Measurements from ENCODE around the gene PODN. TPM values are rescaled to one million over a fixed set of nuclear protein-coding genes. Genes with fewer than 3 reads are reported as not detected.

Gene PODN
- total RNA-seq, 6 experiments from 2014 or later, result 9.4 to 12.9 (median 10.8) TPM

DNA sequence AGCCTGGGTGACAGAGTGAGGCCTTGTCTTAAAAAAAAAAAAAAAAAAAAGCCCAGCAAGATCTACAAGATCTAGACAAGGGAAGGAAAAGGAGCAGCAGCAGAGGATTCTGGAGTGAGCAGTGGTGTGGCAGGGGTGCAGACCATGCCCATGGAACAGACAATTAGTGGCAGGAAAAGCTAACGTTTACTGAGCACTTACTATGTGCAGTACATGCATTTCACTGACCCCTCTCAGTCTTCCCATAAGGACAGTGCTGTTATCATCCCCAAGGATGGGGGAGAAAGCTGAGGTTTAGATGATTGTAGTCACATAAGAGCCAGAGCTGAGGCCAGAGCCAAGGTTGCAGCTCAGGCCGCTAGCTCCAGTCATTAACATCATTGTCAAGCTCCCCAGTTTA lies 5.9 kb downstream of the PODN start:
- H3K27me3 Mint-ChIP-seq (ENCODE audit: insufficient read depth), result peaks cover 10% of the 10 kb centered on the region; the same call in 1 of the 2 replicates
- TF ChIP-seq CTCF (IDR thresholded peaks at IDR 0.05), result no peak
- H3K27ac Mint-ChIP-seq, result no peak overlapping the region
- H3K4me1 Mint-ChIP-seq (ENCODE audit: low read depth), result peaks cover 6% of the 10 kb centered on the region; the same call in 1 of the 2 replicates
- no peak overlapping the region for H3K4me3 Mint-ChIP-seq
- no peaks in the 10 kb centered on the region for H3K36me3 Mint-ChIP-seq (ENCODE audit: low read depth)
- DNase-seq, result no peak
- H3K9me3 Mint-ChIP-seq, result no peaks in the 10 kb centered on the region

GRCh38 chr1:53068314-53069099 lies 6.5 kb downstream of the PODN start:
- H3K27me3 Mint-ChIP-seq (ENCODE audit: insufficient read depth), result peaks cover 10% of the 10 kb centered on the region; the same call in 1 of the 2 replicates
- TF ChIP-seq CTCF (IDR thresholded peaks at IDR 0.05), result no peak
- no peaks in the 10 kb centered on the region for H3K36me3 Mint-ChIP-seq (ENCODE audit: low read depth)
- peaks cover 6% of the 10 kb centered on the region; the same call in 1 of the 2 replicates for H3K4me1 Mint-ChIP-seq (ENCODE audit: low read depth)
- DNase-seq, result no peak
- H3K9me3 Mint-ChIP-seq, result no peaks in the 10 kb centered on the region
- no peak overlapping the region for H3K4me3 Mint-ChIP-seq
- H3K27ac Mint-ChIP-seq, result no peak overlapping the region

GRCh38 chr1:53069265-53069662 lies 7.3 kb downstream of the PODN start:
- Mint-ChIP-seq H3K27me3 (ENCODE audit: insufficient read depth) (peaks cover 6% of the 10 kb centered on the region; the same call in 1 of the 2 replicates), H3K27ac (no peak overlapping the region), H3K4me1 (ENCODE audit: low read depth) (peaks cover 6% of the 10 kb centered on the region; the same call in 1 of the 2 replicates), H3K4me3 (no peak overlapping the region), H3K36me3 (ENCODE audit: low read depth) (no peaks in the 10 kb centered on the region), H3K9me3 (no peaks in the 10 kb centered on the region)
- no peak for DNase-seq
- no peak for TF ChIP-seq CTCF (IDR thresholded peaks at IDR 0.05)

DNA sequence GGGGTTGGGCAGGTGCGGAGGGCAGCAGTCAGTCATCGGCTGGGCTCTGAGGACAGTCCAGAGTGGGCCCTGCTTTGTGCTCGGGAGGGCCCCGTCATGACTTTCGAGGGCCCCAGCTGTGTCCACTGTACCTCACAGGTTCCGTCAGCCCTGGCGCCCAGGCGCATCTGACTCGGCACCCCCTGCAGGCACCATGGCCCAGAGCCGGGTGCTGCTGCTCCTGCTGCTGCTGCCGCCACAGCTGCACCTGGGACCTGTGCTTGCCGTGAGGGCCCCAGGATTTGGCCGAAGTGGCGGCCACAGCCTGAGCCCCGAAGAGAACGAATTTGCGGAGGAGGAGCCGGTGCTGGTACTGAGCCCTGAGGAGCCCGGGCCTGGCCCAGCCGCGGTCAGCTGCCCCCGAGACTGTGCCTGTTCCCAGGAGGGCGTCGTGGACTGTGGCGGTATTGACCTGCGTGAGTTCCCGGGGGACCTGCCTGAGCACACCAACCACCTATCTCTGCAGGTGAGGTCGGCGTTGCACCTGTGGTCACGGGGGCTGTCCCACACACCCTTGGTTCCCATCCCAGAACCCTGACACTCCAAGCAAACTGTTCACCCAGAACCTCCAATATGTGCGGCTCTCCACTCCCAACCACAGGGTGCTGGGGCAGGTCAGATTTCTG lies 7.8 kb downstream of the PODN start:
- DNase-seq, result no peak
- Mint-ChIP-seq H3K4me1 (ENCODE audit: low read depth) (peaks cover 6% of the 10 kb centered on the region; the same call in 1 of the 2 replicates), H3K9me3 (no peaks in the 10 kb centered on the region), H3K4me3 (no peak overlapping the region), H3K27me3 (ENCODE audit: insufficient read depth) (peaks cover 6% of the 10 kb centered on the region; the same call in 1 of the 2 replicates), H3K36me3 (ENCODE audit: low read depth) (no peaks in the 10 kb centered on the region), H3K27ac (no peak overlapping the region)
- no peak for TF ChIP-seq CTCF (IDR thresholded peaks at IDR 0.05)

DNA sequence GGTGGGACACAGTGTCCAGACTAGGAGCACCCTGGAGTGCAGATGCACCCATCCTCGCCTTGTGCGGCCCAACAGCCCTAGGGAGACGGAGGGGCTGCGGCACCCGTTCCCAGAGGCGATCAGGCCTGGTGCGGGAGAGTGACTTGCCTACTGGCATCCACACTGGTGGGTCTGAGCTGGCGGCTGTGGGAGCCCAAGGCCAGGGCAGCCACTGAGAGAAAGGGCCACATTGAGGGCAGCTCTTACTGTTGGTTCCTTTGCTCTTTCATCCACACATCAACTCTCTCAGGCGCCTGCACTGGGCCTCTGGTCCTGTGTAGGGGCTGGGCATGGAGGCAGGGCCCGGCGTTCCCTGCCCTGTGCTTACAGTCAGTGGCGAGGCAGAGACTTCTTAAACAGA lies 8.6 kb downstream of the PODN start:
- Mint-ChIP-seq H3K27me3 (ENCODE audit: insufficient read depth) (peaks cover 12% of the 10 kb centered on the region; the same call in 1 of the 2 replicates), H3K36me3 (ENCODE audit: low read depth) (no peaks in the 10 kb centered on the region), H3K27ac (no peak overlapping the region), H3K4me1 (ENCODE audit: low read depth) (peaks cover 6% of the 10 kb centered on the region; the same call in 1 of the 2 replicates), H3K9me3 (no peaks in the 10 kb centered on the region), H3K4me3 (no peak overlapping the region)
- no peak for TF ChIP-seq CTCF (IDR thresholded peaks at IDR 0.05)
- no peak for DNase-seq
